H1 (cell line): ENCODE results near the gene GAB2.

Source experiments
- CEBPB ChIP-seq: IDR thresholded peaks from 2 replicates; pipeline ENCODE4 v1.6.1; 2012; ENCODE audit warnings: low read depth, low read length
- CTBP2 ChIP-seq: IDR thresholded peaks from 2 replicates; pipeline ENCODE4 v1.7.0; 2011; ENCODE audit warnings: borderline replicate concordance, mild to moderate bottlenecking, moderate library complexity, mixed read lengths, low read length; ENCODE audit not compliant: insufficient read depth, insufficient read length
- EZH2 ChIP-seq: fragments of 200-600 bp; sonication (generic); IDR thresholded peaks from 2 replicates; pipeline ENCODE4 v1.7.1; 2012; ENCODE audit warnings: low read depth, mild to moderate bottlenecking, moderate library complexity, low read length, inconsistent platforms; ENCODE audit not compliant: severe bottlenecking
- POLR2A ChIP-seq, 2 experiments: IDR thresholded peaks; 1 replicate in 1 of 2; 2 replicates in 1 of 2; pipeline ENCODE4 v1.6.1; 2011; ENCODE audit warnings: low read depth in 2 of 2, low read length in 2 of 2, mild to moderate bottlenecking in 2 of 2; ENCODE audit errors: control extremely low read depth in 1 of 2
- POLR2AphosphoS5 ChIP-seq: IDR thresholded peaks from 2 replicates; pipeline ENCODE4 v1.6.1; 2011; ENCODE audit warnings: low read depth, low read length
- SP1 ChIP-seq: IDR thresholded peaks from 2 replicates; pipeline ENCODE4 v1.6.1; 2011; ENCODE audit warnings: low read depth, low read length
- TAF1 ChIP-seq: IDR thresholded peaks from 2 replicates; pipeline ENCODE4 v1.6.1; 2011; ENCODE audit warnings: mild to moderate bottlenecking, low read depth, low read length
- TF ChIP-seq, protein P1 (sequence below), 3 experiments: IDR thresholded peaks; 1 replicate in 2 of 3; 2 replicates in 1 of 3; pipeline versions ENCODE4 v1.5.1 to v1.6.1; 2011; ENCODE audit warnings: low read length in 3 of 3, mild to moderate bottlenecking in 3 of 3, inconsistent platforms in 2 of 3, low read depth in 1 of 3, moderate library complexity in 1 of 3; ENCODE audit not compliant: insufficient read depth in 1 of 3; ENCODE audit errors: control extremely low read depth in 1 of 3
- TF ChIP-seq, protein P2 (sequence below): IDR thresholded peaks from 2 replicates; pipeline ENCODE4 v1.6.1; 2012; ENCODE audit warnings: low read length, inconsistent platforms
- TF ChIP-seq, protein P3 (sequence below): IDR thresholded peaks from 2 replicates; pipeline ENCODE4 v1.6.1; 2011; ENCODE audit warnings: low read length, improper control_type of control experiment

DNA sequence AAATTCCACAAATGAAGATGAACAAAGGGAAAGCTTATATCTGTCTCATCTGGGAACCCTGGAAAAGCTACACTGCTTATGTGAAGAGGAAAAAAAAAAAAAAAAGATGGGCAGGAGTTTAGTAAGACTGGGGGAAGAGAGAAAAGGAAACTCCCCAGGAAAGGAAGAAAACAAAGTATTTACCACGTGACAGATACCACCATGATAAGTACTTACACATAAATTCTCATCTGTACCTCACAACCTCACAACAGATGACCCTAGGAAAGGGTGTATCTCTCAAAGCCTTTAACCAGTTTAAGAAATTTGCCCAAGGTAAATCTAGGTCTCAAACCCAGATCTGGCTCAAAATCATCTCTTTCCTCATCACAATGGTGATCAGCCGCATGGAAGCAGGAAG lies 77.1 kb downstream of the GAB2 start:
- no peak for TF ChIP-seq POLR2A (IDR thresholded peaks at IDR 0.05; ENCODE audit: control extremely low read depth in 1 of 2, low read depth in 2 of 2, low read length in 2 of 2)
- no peak for TF ChIP-seq CTBP2
- TF ChIP-seq, protein P1, sequence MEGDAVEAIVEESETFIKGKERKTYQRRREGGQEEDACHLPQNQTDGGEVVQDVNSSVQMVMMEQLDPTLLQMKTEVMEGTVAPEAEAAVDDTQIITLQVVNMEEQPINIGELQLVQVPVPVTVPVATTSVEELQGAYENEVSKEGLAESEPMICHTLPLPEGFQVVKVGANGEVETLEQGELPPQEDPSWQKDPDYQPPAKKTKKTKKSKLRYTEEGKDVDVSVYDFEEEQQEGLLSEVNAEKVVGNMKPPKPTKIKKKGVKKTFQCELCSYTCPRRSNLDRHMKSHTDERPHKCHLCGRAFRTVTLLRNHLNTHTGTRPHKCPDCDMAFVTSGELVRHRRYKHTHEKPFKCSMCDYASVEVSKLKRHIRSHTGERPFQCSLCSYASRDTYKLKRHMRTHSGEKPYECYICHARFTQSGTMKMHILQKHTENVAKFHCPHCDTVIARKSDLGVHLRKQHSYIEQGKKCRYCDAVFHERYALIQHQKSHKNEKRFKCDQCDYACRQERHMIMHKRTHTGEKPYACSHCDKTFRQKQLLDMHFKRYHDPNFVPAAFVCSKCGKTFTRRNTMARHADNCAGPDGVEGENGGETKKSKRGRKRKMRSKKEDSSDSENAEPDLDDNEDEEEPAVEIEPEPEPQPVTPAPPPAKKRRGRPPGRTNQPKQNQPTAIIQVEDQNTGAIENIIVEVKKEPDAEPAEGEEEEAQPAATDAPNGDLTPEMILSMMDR (IDR thresholded peaks at IDR 0.05; ENCODE audit: control extremely low read depth in 1 of 3, insufficient read depth in 1 of 3, low read depth in 1 of 3, low read length in 3 of 3), result no peak
- TF ChIP-seq, protein P2, sequence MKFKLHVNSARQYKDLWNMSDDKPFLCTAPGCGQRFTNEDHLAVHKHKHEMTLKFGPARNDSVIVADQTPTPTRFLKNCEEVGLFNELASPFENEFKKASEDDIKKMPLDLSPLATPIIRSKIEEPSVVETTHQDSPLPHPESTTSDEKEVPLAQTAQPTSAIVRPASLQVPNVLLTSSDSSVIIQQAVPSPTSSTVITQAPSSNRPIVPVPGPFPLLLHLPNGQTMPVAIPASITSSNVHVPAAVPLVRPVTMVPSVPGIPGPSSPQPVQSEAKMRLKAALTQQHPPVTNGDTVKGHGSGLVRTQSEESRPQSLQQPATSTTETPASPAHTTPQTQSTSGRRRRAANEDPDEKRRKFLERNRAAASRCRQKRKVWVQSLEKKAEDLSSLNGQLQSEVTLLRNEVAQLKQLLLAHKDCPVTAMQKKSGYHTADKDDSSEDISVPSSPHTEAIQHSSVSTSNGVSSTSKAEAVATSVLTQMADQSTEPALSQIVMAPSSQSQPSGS, result no peak
- TF ChIP-seq TAF1, result no peak
- no peak for TF ChIP-seq EZH2
- no peak for TF ChIP-seq POLR2AphosphoS5
- no peak for TF ChIP-seq CEBPB
- TF ChIP-seq, protein P3, sequence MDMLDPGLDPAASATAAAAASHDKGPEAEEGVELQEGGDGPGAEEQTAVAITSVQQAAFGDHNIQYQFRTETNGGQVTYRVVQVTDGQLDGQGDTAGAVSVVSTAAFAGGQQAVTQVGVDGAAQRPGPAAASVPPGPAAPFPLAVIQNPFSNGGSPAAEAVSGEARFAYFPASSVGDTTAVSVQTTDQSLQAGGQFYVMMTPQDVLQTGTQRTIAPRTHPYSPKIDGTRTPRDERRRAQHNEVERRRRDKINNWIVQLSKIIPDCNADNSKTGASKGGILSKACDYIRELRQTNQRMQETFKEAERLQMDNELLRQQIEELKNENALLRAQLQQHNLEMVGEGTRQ, result no peak
- TF ChIP-seq SP1, result no peak
